Cardiac muscle cell (in vitro differentiated cells and primary cell): ENCODE data around the gene KMT2C. TPM values are rescaled to one million over a fixed set of nuclear protein-coding genes. Genes with fewer than 3 reads are reported as not detected.
"Not testable (repeated sequence)": the region's sequence is repeated elsewhere in the genome, so short reads cannot be mapped to it uniquely, and the experiment has no call there.

ENCODE experiments used
- DNase-seq, 2 donors: peaks; one replicate each; pipeline versions ENCODE4 v3.0.0 to v3.0.0-alpha.2; 2010 to 2017; ENCODE audit warnings: low read depth in 1 of 2, low spot score in 1 of 2
- H3K27ac ChIP-seq: fragments of 200-600 bp; sonication (generic); 2 replicates; pipeline ENCODE4 v1.5.1; 2016
- H3K27me3 ChIP-seq: fragments of 200-600 bp; sonication (generic); 2 replicates; pipeline ENCODE4 v1.6.0; 2016; ENCODE audit warnings: control low read depth
- H3K36me3 ChIP-seq: fragments of 200-600 bp; sonication (generic); 2 replicates; pipeline ENCODE4 v1.5.1; 2016; ENCODE audit warnings: control low read depth
- H3K4me1 ChIP-seq: fragments of 200-600 bp; sonication (generic); 2 replicates; pipeline ENCODE4 v1.8.1; 2017; ENCODE audit warnings: low read depth, mild to moderate bottlenecking, mixed run types
- H3K4me3 ChIP-seq: fragments of 200-600 bp; sonication (generic); 2 replicates; pipeline ENCODE4 v1.5.1; 2016; ENCODE audit warnings: mild to moderate bottlenecking
- H3K9me3 ChIP-seq: fragments of 200-600 bp; sonication (generic); 2 replicates; pipeline ENCODE4 v1.5.1; 2017; ENCODE audit warnings: low read depth, mild to moderate bottlenecking, control low read depth
- polyA plus RNA-seq: library from polyadenylated mRNA; unstranded; fragments of >200 nt; fragmentation: Nextera tagmentation; extraction: Ambion mirVana; gene quantifications from 2 replicates; pipeline ENCODE4 v1.2.1, GENCODE V29; 2016
- total RNA-seq: library from RNA; depleted of rRNA; stranded (reverse); fragments of >200 nt; gene quantifications from 2 replicates; pipeline ENCODE4 v1.2.3, GENCODE V29; 2016
- TF ChIP-seq, protein P1 (sequence below): IDR thresholded peaks from 2 replicates; pipeline ENCODE4 v1.5.1; 2012; ENCODE audit warnings: low read depth, mild to moderate bottlenecking, low read length

Gene KMT2C
- total and polyA plus RNA-seq, 2 experiments from 2014 or later: 22.8 to 37.3 TPM

DNA sequence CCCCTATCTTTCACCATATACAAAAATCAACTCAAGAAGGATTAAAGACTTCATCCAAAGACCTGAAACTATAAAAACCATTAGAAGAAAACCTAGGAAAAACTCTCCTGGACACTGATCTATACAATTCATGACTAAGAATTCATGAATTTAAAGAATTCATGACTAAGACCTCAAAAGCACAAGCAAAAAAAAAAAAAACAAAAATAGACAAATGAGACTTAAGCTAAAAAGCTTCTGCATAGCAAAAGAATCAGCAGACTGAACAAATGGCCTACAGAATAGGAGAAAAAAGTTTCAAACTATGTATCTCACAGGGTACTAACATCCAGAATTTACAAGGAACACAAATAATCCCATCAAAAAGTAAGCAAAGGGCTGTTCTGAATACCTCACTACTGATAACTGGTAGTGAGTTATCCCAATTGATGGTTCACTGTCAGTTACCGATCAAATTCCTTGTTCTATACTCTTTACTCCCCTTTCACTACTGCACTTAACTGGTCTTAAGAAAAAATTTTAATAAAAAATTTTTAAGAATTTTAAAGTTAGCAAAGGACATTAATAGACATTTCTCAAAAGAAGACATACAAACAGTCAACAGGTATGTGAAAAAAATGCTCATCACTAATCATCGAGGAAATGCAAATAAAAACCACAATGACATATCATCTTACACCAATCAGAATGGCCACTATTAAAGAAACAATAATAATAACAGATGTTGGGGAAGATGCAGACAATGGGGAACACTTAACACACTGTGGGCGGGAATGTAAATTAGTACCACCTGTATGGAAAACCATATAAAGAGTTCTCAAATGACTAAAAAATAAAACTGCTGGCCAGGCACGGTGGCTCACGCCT lies 33.2 kb downstream of the KMT2C start:
- Histone ChIP-seq H3K27me3 (no peaks in the 10 kb centered on the region), H3K9me3 (peaks cover 7% of the 10 kb centered on the region), H3K27ac (no peak overlapping the region), H3K4me3 (no peak overlapping the region), H3K4me1 (no peaks in the 10 kb centered on the region), H3K36me3 (no peaks in the 10 kb centered on the region)
- TF ChIP-seq, protein P1, sequence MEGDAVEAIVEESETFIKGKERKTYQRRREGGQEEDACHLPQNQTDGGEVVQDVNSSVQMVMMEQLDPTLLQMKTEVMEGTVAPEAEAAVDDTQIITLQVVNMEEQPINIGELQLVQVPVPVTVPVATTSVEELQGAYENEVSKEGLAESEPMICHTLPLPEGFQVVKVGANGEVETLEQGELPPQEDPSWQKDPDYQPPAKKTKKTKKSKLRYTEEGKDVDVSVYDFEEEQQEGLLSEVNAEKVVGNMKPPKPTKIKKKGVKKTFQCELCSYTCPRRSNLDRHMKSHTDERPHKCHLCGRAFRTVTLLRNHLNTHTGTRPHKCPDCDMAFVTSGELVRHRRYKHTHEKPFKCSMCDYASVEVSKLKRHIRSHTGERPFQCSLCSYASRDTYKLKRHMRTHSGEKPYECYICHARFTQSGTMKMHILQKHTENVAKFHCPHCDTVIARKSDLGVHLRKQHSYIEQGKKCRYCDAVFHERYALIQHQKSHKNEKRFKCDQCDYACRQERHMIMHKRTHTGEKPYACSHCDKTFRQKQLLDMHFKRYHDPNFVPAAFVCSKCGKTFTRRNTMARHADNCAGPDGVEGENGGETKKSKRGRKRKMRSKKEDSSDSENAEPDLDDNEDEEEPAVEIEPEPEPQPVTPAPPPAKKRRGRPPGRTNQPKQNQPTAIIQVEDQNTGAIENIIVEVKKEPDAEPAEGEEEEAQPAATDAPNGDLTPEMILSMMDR: no peak
- DNase-seq: peak in 1 of 2 donors; percentile 36

DNA sequence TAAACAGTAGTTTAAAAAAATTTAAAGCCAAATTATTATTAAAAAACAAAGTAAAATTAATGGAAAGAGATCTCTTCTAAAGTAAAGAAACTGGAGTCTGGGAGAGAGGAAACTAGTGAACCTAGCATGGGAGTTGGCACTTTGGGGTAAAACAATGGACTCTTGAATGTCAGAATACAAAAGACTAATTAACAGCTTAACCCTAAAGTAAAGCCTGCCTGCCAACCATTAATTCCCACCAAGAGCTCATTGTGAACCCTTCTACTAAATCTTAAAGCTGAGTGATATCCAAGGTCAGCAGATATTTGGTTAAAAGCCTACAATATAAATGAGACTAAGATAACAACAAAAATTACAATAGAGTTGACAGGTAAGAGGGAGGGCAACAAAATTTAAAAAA lies 36.5 kb downstream of the KMT2C start:
- TF ChIP-seq, protein P1: no peak
- peaks cover 3% of the 10 kb centered on the region for H3K4me1 ChIP-seq
- no peak overlapping the region for H3K4me3 ChIP-seq
- DNase-seq: no peak
- no peaks in the 10 kb centered on the region for H3K36me3 ChIP-seq
- peaks cover 3% of the 10 kb centered on the region for H3K9me3 ChIP-seq
- no peaks in the 10 kb centered on the region for H3K27me3 ChIP-seq
- H3K27ac ChIP-seq: no peak overlapping the region

GRCh38 chr7:152395112-152395511 lies 40.7 kb downstream of the KMT2C start:
- H3K4me1 ChIP-seq: peaks cover 8% of the 10 kb centered on the region
- TF ChIP-seq, protein P1: no peak
- H3K9me3 ChIP-seq: no peaks in the 10 kb centered on the region
- no peak overlapping the region for H3K27ac ChIP-seq
- no peaks in the 10 kb centered on the region for H3K36me3 ChIP-seq
- no peaks in the 10 kb centered on the region for H3K27me3 ChIP-seq
- peak in 1 of 2 donors; percentile 48 for DNase-seq
- no peak overlapping the region for H3K4me3 ChIP-seq

GRCh38 chr7:152394214-152394613 lies 41.6 kb downstream of the KMT2C start:
- not testable (repeated sequence) for H3K27me3 ChIP-seq, H3K9me3 ChIP-seq, H3K4me1 ChIP-seq, H3K36me3 ChIP-seq, H3K4me3 ChIP-seq
- H3K27ac ChIP-seq: peak overlapping the region; percentile 51
- TF ChIP-seq, protein P1: peak; percentile 53
- DNase-seq: peak; percentile 63 to 70

GRCh38 chr7:152392254-152392653 lies 43.5 kb downstream of the KMT2C start:
- H3K4me1 ChIP-seq: peaks cover 8% of the 10 kb centered on the region
- DNase-seq: no peak
- H3K9me3 ChIP-seq: no peaks in the 10 kb centered on the region
- H3K36me3 ChIP-seq: no peaks in the 10 kb centered on the region
- no peak overlapping the region for H3K4me3 ChIP-seq
- H3K27me3 ChIP-seq: no peaks in the 10 kb centered on the region
- H3K27ac ChIP-seq: no peak overlapping the region
- TF ChIP-seq, protein P1: no peak

DNA sequence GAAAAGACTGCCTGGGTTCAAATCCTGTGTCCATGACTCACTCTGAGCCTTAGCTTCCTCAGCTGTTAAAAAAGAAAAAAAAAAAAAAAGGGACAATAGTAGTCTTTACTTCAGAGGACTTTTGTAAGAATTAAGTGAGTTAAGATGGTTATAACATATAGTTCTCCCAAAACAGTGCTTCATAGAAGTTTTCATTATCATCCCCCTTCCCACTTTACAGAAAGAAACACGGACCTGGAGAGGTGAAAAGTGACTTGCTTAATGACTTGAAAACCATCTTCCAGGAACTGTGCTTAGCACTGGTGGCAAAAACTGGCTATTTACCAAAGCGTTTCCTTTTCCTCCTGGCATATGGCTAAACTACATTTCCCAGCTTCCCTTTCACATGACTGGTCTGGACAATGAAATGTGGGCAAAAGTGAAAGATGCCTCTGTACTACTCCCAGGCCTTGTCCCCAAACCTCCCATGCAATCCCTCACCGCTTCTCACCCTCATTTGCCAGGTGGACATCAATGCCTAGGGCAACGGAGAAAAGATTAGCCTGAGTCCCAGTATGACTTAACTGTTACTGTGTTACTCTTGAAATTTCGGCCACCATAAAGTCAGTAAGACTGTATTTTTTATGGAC lies 49.6 kb downstream of the KMT2C start:
- H3K27ac ChIP-seq, H3K4me1 ChIP-seq, H3K4me3 ChIP-seq, DNase-seq, H3K27me3 ChIP-seq, H3K9me3 ChIP-seq, H3K36me3 ChIP-seq: not testable (repeated sequence)

- H3K27ac ChIP-seq, H3K9me3 ChIP-seq, H3K27me3 ChIP-seq, H3K36me3 ChIP-seq, DNase-seq, H3K4me3 ChIP-seq, H3K4me1 ChIP-seq: not testable (repeated sequence)
Measured at GRCh38 chr7:152384235-152385200, 51.3 kb downstream of the KMT2C start.
